Aorta (tissue), 5 donors: ENCODE data around the gene JPT1. TPM values are rescaled to one million over a fixed set of nuclear protein-coding genes. Genes with fewer than 3 reads are reported as not detected.
A peak's percentile ranks its signal among the peaks of the same experiment; 100 is the strongest.

Source experiments
- ATAC-seq: fragments of 200-7000 bp; cut with Tn5 transposase; one replicate; pipeline ENCODE4 v1.9.1; 2022; ENCODE audit warnings: moderate library complexity; ENCODE audit not compliant: low FRiP score
- DNase-seq, 2 donors: peaks; one replicate each; pipeline ENCODE4 v3.0.0-alpha.2; 2020
- H3K27ac ChIP-seq, 2 donors: one replicate each; pipeline ENCODE4 v1.5.1; 2013; ENCODE audit warnings: low read length in 2 of 2, mild to moderate bottlenecking in 2 of 2, moderate library complexity in 2 of 2, control low read depth in 1 of 2, inconsistent platforms in 1 of 2, low read depth in 1 of 2
- H3K27me3 ChIP-seq, 2 donors: one replicate each; pipeline ENCODE4 v1.6.1; 2013; ENCODE audit warnings: control low read depth in 1 of 2, low read length in 1 of 2, mild to moderate bottlenecking in 1 of 2, moderate library complexity in 1 of 2; ENCODE audit not compliant: insufficient read depth in 2 of 2, control insufficient read depth in 1 of 2
- H3K36me3 ChIP-seq, 2 donors: one replicate each; pipeline ENCODE4 v1.6.1; 2013; ENCODE audit warnings: control low read depth in 1 of 2, low read length in 1 of 2, mild to moderate bottlenecking in 1 of 2; ENCODE audit not compliant: insufficient read depth in 2 of 2, control insufficient read depth in 1 of 2
- H3K4me1 ChIP-seq, 2 donors: one replicate each; pipeline ENCODE4 v1.6.1; 2013; ENCODE audit warnings: low read length in 2 of 2, control low read depth in 1 of 2, mild to moderate bottlenecking in 1 of 2, moderate library complexity in 1 of 2; ENCODE audit not compliant: insufficient read depth in 2 of 2, control insufficient read depth in 1 of 2
- H3K4me3 ChIP-seq, 2 donors: one replicate each; pipeline ENCODE4 v1.5.1; 2013; ENCODE audit warnings: low read length in 2 of 2, control low read depth in 1 of 2, mild to moderate bottlenecking in 1 of 2
- H3K9me3 ChIP-seq: one replicate; pipeline ENCODE4 v1.6.1; 2013; ENCODE audit warnings: mild to moderate bottlenecking, low read length; ENCODE audit not compliant: control insufficient read depth
- WGBS, 2 donors: extraction: QIAGEN DNeasy Blood & Tissue Kit; methylation state at CpG; one replicate each; pipeline ENCODE4 v1.1.7; 2013; 5-methylcytosine and 5-hydroxymethylcytosine counted together
- intact Hi-C, 2 donors: fragments of 100-400 bp; cut with DNase I; formaldehyde crosslinking; loops; one replicate each; pipeline versions ENCODE4 v1.14.2 to v1.15.0; 2022
- polyA plus RNA-seq, 2 donors: library from polyadenylated mRNA; stranded (reverse); fragments of 200-250 nt; gene quantifications; one replicate each; pipeline ENCODE4 v1.2.3, GENCODE V29; 2013
- total RNA-seq, 2 donors: library from RNA; stranded (reverse); fragmentation: NEBNext Ultra II Directional; extraction: Animal tissue kit (Norgen Biotek cat#: 25700); gene quantifications; one replicate each; pipeline ENCODE4 v1.2.1, GENCODE V29; 2021
- donor health status: healthy with polysubstance abuse.
- donor health status: Bipolar disorder and iron deficiency.
- donor health status: DM: no; HTN: no; CAD: no.
- donor health status: DM: no; HTN: no; CAD: no.
- donor health status: DM: yes; HTN: yes; CAD: no.

The JPT1 gene
- total and polyA plus RNA-seq, 4 donors: 10.8 to 144 (median 17.2) TPM

- no peaks in the 10 kb centered on the region for H3K4me1 ChIP-seq
- WGBS, 2 donors: 28 to 32% methylated on average over 20 of the region's 20 CpGs
- ATAC-seq (peak; percentile 62), DNase-seq (peak in 1 of 2 donors; percentile 86)
- H3K36me3 ChIP-seq: no peaks in the 10 kb centered on the region
- intact Hi-C loops: loop anchor here in 1 of 2 donors (5.0 kb wide), 2 partner anchors 58 to 143 kb away; partner anchors contain the start of genes ATP5PD and KCTD2
- H3K4me3 ChIP-seq: no peak overlapping the region
- H3K27me3 ChIP-seq: no peaks in the 10 kb centered on the region
- H3K27ac ChIP-seq: no peak overlapping the region
- H3K9me3 ChIP-seq: no peaks in the 10 kb centered on the region
Measured at GRCh38 chr17:75105126-75106080, 48.9 kb downstream of the JPT1 start.

GRCh38 chr17:75103601-75104554 is 50.4 kb downstream of the JPT1 start:
- intact Hi-C loops: no loop called here
- Histone ChIP-seq H3K4me1 (no peaks in the 10 kb centered on the region), H3K9me3 (no peaks in the 10 kb centered on the region), H3K4me3 (no peak overlapping the region), H3K27me3 (no peaks in the 10 kb centered on the region), H3K36me3 (no peaks in the 10 kb centered on the region), H3K27ac (no peak overlapping the region)
- DNase-seq: no peak
- no peak for ATAC-seq
- WGBS, 2 donors: 85 to 86% methylated on average over 13 to 14 of the region's 14 CpGs

- Histone ChIP-seq H3K9me3 (no peaks in the 10 kb centered on the region), H3K36me3 (no peaks in the 10 kb centered on the region), H3K4me1 (no peaks in the 10 kb centered on the region), H3K27ac (no peak overlapping the region), H3K27me3 (no peaks in the 10 kb centered on the region), H3K4me3 (no peak overlapping the region)
- 47 to 53% methylated on average over 12 of the region's 12 CpGs for WGBS, 2 donors
- DNase-seq: no peak
- no peak for ATAC-seq
- intact Hi-C loops: no loop called here
Measured at GRCh38 chr17:75102385-75102821, 51.9 kb downstream of the JPT1 start.

GRCh38 chr17:75099881-75100595 is 54.3 kb downstream of the JPT1 start:
- Histone ChIP-seq H3K9me3 (no peaks in the 10 kb centered on the region), H3K27me3 (no peaks in the 10 kb centered on the region), H3K4me3 (no peak overlapping the region), H3K36me3 (no peaks in the 10 kb centered on the region), H3K4me1 (no peaks in the 10 kb centered on the region), H3K27ac (no peak overlapping the region)
- DNase-seq (no peak), ATAC-seq (no peak)
- intact Hi-C loops: no loop called here
- WGBS, 2 donors: 97% methylated on average over 31 of the region's 31 CpGs

- Histone ChIP-seq H3K27me3 (no peaks in the 10 kb centered on the region), H3K4me3 (no peak overlapping the region), H3K36me3 (no peaks in the 10 kb centered on the region), H3K4me1 (no peaks in the 10 kb centered on the region), H3K9me3 (no peaks in the 10 kb centered on the region), H3K27ac (no peak overlapping the region)
- ATAC-seq (no peak), DNase-seq (no peak)
- WGBS, 2 donors: 95 to 98% methylated on average over 7 of the region's 7 CpGs
- intact Hi-C loops: no loop called here
Measured at GRCh38 chr17:75098861-75099260, 55.5 kb downstream of the JPT1 start.

- DNase-seq: no peak
- intact Hi-C loops: no loop called here
- Histone ChIP-seq H3K4me1 (no peaks in the 10 kb centered on the region), H3K4me3 (no peak overlapping the region), H3K9me3 (no peaks in the 10 kb centered on the region), H3K36me3 (no peaks in the 10 kb centered on the region), H3K27ac (no peak overlapping the region), H3K27me3 (no peaks in the 10 kb centered on the region)
- ATAC-seq: no peak
- 95 to 96% methylated on average over 7 of the region's 7 CpGs for WGBS, 2 donors
Measured at GRCh38 chr17:75097865-75098264, 56.4 kb downstream of the JPT1 start.

GRCh38 chr17:75096082-75096625 is 58.2 kb downstream of the JPT1 start:
- no peaks in the 10 kb centered on the region for H3K27me3 ChIP-seq
- intact Hi-C loops: no loop called here
- peak; percentile 80 to 82 for DNase-seq
- no peaks in the 10 kb centered on the region for H3K9me3 ChIP-seq
- WGBS, 2 donors: 57 to 58% methylated on average over 12 to 14 of the region's 14 CpGs
- peak; percentile 37 for ATAC-seq
- no peak overlapping the region for H3K27ac ChIP-seq
- no peaks in the 10 kb centered on the region for H3K36me3 ChIP-seq
- H3K4me1 ChIP-seq: no peaks in the 10 kb centered on the region
- H3K4me3 ChIP-seq: no peak overlapping the region

- H3K27me3 ChIP-seq: no peaks in the 10 kb centered on the region
- H3K36me3 ChIP-seq: no peaks in the 10 kb centered on the region
- WGBS, 2 donors: 80 to 81% methylated on average over 15 to 16 of the region's 16 CpGs
- no peaks in the 10 kb centered on the region for H3K9me3 ChIP-seq
- no peak for DNase-seq
- no peak overlapping the region for H3K27ac ChIP-seq
- ATAC-seq: no peak
- no peak overlapping the region for H3K4me3 ChIP-seq
- intact Hi-C loops: no loop called here
- no peaks in the 10 kb centered on the region for H3K4me1 ChIP-seq
Measured at GRCh38 chr17:75094871-75095399, 59.4 kb downstream of the JPT1 start.
